Measurements from ENCODE around the gene C10orf88.
A peak's percentile ranks its signal among the peaks of the same experiment; 100 is the strongest.

C10orf88 gene

GRCh38 chr10:122953902-122954730 lies at the start of gene C10orf88:
C10orf88 (minus strand) TSS chr10:122954227; CDS start chr10:122954178, 49 bp downstream.
- DNase-seq (ENCODE audit: low spot score), result peak; percentile 99

DNA sequence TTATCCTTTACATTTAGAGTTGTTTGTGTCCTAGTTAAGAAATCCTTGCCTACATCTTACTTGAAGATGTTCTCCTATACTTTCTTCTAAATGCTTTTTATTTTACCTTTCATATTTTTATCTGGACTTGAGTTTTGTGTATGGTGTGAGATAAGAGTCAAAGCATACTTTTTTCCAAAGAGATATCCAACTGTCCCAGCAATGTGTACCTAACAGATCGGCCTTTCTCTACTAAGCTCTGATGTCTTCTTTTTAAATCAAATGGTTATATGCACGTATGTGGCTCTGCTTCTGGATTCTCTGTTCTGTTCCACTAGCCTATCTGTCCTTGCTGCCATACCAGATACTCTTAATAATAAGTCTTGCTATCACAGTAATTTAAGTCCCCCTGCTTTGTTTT lies 47.3 kb upstream of the C10orf88 start:
- no peak for DNase-seq (ENCODE audit: low spot score)

GRCh38 chr10:123000155-123000554 lies 46.1 kb upstream of the C10orf88 start:
- DNase-seq (ENCODE audit: low spot score), result no peak

DNA sequence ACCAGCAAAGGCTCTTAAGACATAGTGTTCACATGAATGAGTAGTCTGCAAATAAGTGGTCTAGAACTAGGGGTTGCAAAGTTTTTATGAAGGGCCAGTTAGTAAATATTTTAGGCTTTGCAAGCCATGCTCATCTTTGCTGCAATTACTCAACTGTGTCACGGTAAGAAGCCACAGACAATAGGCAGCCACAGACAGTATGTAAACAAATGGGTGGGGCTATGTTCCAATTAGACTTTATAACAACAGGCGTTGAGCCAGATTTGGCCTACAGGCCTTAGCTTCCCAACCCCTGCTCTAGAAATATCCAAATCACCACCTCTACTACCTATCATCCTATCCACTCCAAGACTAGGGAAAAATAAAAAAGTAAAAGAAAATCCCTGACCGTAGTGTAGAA lies 45.3 kb upstream of the C10orf88 start:
- no peak for DNase-seq (ENCODE audit: low spot score)

DNA sequence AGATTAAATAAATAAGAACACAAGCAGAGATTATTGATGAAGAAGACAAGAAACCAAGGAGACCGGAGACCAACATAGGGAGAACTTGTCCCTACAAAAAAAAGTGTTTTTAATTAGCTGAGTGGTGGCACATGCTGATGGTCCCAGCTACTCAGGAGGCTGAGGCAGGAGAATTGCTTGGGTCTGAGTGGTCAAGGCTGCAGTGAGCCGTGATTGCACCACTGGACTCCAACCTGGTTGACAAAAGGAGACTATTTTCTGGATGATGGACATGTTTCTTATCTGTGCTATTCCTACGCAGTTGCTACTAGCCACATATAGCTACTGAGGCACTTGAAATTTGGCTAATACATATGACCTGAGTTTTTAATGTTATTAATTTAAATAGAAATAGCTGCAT lies 44.9 kb upstream of the C10orf88 start:
- no peak for DNase-seq (ENCODE audit: low spot score)

GRCh38 chr10:122998360-122998917 lies 44.4 kb upstream of the C10orf88 start:
- DNase-seq (ENCODE audit: low spot score), result no peak

DNA sequence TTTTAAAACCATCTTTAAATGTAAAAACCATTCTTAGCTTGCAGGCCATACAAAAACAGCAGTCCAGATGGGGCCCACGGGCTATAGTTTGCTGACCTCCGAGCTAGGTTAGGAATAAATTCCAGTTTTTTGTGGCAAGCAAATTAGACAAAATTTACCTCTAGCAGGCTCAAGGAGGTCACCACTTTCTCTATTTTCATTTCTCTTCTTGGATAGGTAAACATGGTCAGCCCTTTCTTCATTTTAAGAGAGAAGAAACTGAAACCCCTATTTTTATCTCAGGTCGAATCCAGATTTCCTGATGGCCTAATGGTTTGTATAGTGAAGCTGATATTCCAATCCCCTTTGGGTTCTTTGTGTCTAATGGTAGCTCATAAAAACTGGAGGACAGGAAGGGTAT lies 43.8 kb upstream of the C10orf88 start:
- no peak for DNase-seq (ENCODE audit: low spot score)

GRCh38 chr10:122995936-122996335 lies 41.9 kb upstream of the C10orf88 start:
- DNase-seq (ENCODE audit: low spot score), result no peak

DNA sequence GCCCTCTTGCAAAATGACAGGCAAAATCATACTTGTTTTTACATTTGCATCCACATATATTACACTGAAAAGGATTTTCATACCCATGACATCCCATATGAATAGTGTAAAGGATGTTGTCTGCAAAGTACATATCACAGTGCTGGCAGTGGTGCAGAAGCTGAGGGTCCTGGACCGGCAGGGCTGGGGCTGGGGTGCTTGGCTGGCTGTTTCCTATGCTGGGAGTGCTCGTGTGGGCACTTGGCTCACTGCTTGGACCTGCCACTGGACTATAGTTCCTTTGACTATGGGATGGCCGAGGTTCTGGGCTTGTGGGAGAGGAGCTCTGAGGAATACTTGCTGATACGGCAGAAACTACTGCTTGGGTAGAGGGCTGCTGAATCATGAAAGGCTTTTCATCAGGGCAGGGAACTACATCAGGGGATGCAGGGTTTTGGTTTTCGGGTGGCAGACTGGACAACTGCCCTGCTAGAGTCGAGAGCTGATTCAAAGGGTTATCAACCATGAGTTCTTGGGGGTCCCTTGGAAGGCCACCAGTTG lies 39.8 kb upstream of the C10orf88 start:
- no peak for DNase-seq (ENCODE audit: low spot score)

DNA sequence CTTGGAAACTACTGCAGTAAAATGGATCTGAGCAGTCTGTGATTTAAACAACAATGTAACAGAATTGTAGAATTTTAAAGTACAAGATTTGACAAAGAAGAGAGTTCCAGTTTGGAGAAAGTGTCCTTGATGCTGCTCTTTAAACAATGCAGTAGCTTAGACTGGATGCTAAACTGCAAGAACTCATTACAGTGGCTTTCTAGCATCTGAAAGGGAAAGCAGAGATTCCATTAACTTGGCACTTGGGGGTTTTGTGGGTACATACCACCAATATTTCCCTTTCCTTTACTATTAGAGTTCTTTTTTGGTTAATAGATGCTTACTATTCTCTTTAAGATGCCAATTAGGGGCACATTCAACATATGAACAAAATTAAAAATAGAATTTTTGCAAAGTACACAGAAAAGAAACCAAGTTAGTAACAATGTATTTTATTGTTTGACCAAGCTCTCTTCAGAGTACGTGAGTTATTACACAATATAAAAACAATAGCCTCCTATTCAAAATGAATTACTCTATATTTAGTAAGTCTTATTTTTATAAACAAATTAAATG lies 38.1 kb upstream of the C10orf88 start:
- no peak for DNase-seq (ENCODE audit: low spot score)

- DNase-seq (ENCODE audit: low spot score), result peak; percentile 28
Observed at GRCh38 chr10:122990278-122990677, 36.3 kb upstream of the C10orf88 start.

- DNase-seq (ENCODE audit: low spot score), result no peak
Observed at GRCh38 chr10:122988501-122988900, 34.5 kb upstream of the C10orf88 start.

- no peak for DNase-seq (ENCODE audit: low spot score)
Observed at GRCh38 chr10:122986335-122986734, 32.3 kb upstream of the C10orf88 start.

DNA sequence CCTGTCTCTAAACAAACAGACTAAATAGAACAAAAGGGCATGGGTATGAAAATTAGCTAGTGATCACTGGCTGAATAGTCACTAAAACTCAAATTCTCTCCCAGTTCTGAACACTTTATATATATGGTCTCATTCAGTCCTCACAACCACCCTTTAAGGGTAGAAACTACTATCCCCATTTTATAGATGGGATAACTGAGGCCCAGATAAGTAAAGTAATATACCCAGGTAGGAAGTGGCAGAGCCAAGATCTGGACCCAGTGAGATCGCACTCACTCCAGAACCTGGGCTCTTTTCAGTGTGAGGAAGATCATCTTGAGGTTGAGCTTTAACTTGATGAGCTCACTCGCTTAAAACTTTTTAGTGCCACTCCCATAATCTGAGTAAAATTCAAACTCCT lies 30.7 kb upstream of the C10orf88 start:
- no peak for DNase-seq (ENCODE audit: low spot score)

GRCh38 chr10:122983898-122984297 lies 29.9 kb upstream of the C10orf88 start:
- no peak for DNase-seq (ENCODE audit: low spot score)

DNA sequence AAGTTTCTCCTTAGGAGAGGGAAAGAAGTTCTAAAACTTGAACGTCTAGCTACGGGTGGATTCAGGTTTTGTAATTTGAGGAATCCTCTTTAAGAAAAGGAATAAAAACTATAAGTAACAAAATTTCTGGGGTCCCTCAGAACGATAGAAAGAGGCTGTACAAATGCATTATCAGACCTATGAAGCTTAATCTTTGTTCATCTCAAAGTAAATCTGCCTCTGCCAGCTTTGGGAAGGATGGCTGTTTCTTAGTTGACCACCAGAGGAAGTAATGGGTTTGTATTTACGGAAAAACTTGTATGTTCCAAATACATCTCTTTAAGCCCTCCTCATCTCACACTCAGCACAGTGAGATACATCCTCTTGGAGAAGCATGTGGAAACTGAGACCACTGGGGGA lies 27.0 kb upstream of the C10orf88 start:
- DNase-seq (ENCODE audit: low spot score), result peak; percentile 43

- DNase-seq (ENCODE audit: low spot score), result peak; percentile 91
Observed at GRCh38 chr10:122980209-122981065, 26.4 kb upstream of the C10orf88 start, which contains the start of gene PSTK. PSTK (plus strand) TSS chr10:122980401; CDS start chr10:122980480, 79 bp downstream.

- DNase-seq (ENCODE audit: low spot score), result no peak
Observed at GRCh38 chr10:122974543-122975064, 20.6 kb upstream of the C10orf88 start.

DNA sequence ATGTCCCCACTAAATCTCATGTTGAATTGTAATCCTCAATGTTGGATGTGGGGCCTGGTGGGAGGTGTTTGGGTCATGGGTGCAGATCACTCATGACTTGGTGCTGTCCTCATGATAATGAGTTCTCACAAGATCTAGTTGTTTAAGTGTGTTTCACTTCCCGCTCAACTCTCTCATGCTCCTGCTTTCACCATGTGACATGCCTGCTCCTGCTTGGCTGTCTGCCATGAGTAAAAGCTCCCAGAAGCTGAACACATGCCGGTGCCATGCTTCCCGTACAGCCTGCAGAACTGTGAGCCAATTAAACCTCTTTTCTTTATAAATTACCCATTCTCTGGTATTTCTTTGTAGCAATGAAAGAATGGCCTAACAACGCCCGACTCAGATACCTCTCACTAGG lies 20.0 kb upstream of the C10orf88 start:
- DNase-seq (ENCODE audit: low spot score), result peak; percentile 18

- DNase-seq (ENCODE audit: low spot score), result no peak
Observed at GRCh38 chr10:122968698-122969097, 14.7 kb upstream of the C10orf88 start.

DNA sequence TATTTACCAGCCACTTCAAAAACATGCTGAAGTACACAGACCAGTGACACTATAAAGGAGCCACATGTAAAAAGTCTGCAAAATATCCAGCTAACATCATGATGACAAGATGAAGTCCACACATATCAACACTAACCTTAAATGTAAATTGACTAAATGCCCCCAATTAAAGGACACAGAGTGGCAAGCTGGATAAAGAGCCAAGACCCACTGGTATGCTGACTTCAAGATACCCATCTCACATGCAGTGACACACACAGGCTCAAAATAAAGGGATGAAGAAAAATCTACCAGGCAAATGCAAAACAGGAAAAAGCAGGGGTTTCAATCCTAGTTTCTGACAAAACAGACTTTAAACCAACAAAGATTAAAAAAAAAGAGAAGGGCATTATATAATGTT lies 12.9 kb upstream of the C10orf88 start:
- DNase-seq (ENCODE audit: low spot score), result no peak

GRCh38 chr10:122962405-122962804 lies 8.4 kb upstream of the C10orf88 start:
- no peak for DNase-seq (ENCODE audit: low spot score)
